ENCODE measurements around the gene NSUN4.
"Not testable (repeated sequence)": the region's sequence is repeated elsewhere in the genome, so short reads cannot be mapped to it uniquely, and the experiment has no call there.

DNA sequence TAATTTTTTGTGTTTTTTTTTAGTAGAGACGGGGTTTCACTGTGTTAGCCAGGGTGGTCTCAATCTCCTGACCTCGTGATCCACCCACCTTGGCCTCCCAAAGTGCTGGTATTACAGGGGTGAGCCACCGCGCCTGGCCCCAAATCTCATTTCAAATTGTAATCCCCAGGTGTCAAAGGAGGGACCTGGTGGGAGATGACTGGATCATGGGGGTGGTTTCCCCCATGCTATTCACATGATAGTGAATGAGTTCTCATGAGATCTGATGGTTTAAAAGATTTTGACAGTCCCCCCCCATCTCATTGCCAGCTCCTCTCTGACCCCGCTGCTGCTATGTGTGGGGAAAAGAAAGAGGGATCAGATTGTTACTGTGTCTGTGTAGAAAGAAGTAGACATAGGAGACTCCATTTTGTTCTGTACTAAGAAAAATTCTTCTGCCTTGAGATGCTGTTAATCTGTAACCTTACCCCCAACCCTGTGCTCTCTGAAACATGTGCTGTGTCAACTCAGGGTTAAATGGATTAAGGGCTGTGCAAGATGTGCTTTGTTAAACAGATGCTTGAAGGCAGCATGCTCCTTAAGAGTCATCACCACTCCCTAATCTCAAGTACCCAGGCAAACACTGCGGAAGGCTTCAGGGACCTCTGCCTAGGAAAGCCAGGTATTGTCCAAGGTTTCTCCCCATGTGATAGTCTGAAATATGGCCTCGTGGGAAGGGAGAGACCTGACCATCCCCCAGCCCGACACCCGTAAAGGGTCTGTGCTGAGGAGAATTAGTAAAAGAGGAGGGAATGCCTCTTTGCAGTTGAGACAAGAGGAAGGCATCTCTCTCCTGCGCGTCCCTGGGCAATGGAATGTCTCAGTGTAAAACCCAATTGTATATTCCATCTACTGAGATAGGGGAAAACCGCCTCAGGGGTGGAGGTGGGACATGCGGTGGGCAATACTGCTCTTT is 20.4 kb upstream of the NSUN4 start:
- TF ChIP-seq, protein P1, sequence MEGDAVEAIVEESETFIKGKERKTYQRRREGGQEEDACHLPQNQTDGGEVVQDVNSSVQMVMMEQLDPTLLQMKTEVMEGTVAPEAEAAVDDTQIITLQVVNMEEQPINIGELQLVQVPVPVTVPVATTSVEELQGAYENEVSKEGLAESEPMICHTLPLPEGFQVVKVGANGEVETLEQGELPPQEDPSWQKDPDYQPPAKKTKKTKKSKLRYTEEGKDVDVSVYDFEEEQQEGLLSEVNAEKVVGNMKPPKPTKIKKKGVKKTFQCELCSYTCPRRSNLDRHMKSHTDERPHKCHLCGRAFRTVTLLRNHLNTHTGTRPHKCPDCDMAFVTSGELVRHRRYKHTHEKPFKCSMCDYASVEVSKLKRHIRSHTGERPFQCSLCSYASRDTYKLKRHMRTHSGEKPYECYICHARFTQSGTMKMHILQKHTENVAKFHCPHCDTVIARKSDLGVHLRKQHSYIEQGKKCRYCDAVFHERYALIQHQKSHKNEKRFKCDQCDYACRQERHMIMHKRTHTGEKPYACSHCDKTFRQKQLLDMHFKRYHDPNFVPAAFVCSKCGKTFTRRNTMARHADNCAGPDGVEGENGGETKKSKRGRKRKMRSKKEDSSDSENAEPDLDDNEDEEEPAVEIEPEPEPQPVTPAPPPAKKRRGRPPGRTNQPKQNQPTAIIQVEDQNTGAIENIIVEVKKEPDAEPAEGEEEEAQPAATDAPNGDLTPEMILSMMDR (IDR thresholded peaks at IDR 0.05), result not testable (repeated sequence)
- TF ChIP-seq POLR2A, EP300, POLR2AphosphoS5 (IDR thresholded peaks at IDR 0.05): not testable (repeated sequence)
